ENCODE measurements around the gene ZNF382. TPM values are rescaled to one million over a fixed set of nuclear protein-coding genes. Genes with fewer than 3 reads are reported as not detected.

ZNF382 gene
- total and polyA plus RNA-seq, 10 of the 15 experiments (the other 5 are each of a cell fraction or from before 2014, with no cell fraction given): 0.02 to 0.74 (median 0.55) TPM

GRCh38 chr19:36605101-36605876, at the start of gene ZNF382 (continued):
- TF ChIP-seq ZNF687 (IDR thresholded peaks at IDR 0.05): peak; percentile 65; the same call in 1 of the 2 replicates
- peak; percentile 66 for TF ChIP-seq POLR2AphosphoS5 (IDR thresholded peaks at IDR 0.05; ENCODE audit: low read length)
- peak; percentile 63; the same call in 1 of the 2 replicates for TF ChIP-seq ZBTB11 (CRISPR knock-in tag; IDR thresholded peaks at IDR 0.05)
- TF ChIP-seq ZSCAN29 (IDR thresholded peaks at IDR 0.05): no peak
- TF ChIP-seq ESRRA (IDR thresholded peaks at IDR 0.05; ENCODE audit: low read length): no peak
- TF ChIP-seq RBBP5 (conservative IDR thresholded peaks at IDR 0.05): 0 out of 2 replicates have a peak, but pooled peaks have one; percentile 21
- no peak for TF ChIP-seq SREBF2 (IDR thresholded peaks at IDR 0.05; ENCODE audit: low read length)
- 0 out of 2 replicates have a peak, but pooled peaks have one; percentile 23 for TF ChIP-seq NRF1 (conservative IDR thresholded peaks at IDR 0.05; ENCODE audit: low read depth, low read length)
- peak; percentile 83 for TF ChIP-seq POLR2A (IDR thresholded peaks at IDR 0.05; ENCODE audit: low read depth, low read length)
- 0 out of 2 replicates have a peak, but pooled peaks have one; percentile 76 for TF ChIP-seq ASH2L (IDR thresholded peaks at IDR 0.05; ENCODE audit: borderline replicate concordance, low read depth)
- TF ChIP-seq IKZF1 (conservative IDR thresholded peaks at IDR 0.05): peak; percentile 39; the same call in 1 of the 2 replicates
- no peak for TF ChIP-seq PBX3 (IDR thresholded peaks at IDR 0.05; ENCODE audit: insufficient replicate concordance, low read depth, low read length)
- 0 out of 2 replicates have a peak, but pooled peaks have one; percentile 42 for TF ChIP-seq DPF2 (IDR thresholded peaks at IDR 0.05)
